ENCODE data around the gene PTPRS.

The PTPRS gene

DNA sequence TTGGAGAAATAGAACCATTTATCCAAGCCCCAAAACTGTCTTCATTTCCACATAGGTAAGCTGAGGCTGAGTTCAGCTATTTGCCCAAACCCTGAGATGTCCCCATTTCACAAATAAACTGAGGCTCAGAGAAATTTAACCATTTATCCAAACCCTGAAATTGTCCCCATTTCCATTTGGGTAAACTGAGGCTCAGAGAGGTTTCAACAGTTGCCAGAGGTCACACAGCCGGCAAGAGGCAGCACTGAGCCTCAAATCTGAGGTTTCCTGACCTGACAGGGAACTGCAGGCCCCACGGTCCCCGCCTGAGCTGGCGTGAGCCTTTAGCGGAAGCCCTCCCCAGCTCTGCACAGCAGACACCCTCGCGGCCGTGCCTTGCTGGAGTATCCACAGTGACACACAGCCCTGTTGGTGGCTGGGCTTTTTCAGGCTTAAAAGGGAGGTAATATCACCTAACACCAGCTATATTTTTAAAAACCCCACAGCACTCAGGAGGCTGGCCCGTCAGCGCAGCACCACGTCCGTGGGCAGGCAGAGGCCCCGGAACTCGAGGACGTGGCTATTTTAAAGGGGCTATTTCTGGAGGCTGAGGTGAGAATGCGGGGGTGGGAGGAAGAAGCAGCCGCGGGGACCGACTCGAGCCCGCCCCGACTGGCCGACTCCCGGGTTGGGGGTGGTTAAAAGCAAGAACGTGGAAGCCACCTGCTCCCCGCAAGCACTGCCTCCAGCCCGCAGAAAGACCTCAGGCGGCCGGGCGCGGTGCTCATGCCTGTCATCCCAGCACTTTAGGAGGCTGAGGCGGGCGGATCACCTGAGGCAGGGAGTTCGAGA is 18.5 kb downstream of the PTPRS start:
- no peak overlapping the region for H2AFZ ChIP-seq (ENCODE audit: low read depth, low read length)
- H3K27ac ChIP-seq (ENCODE audit: low read length): no peak overlapping the region
- DNase-seq (no peak), ATAC-seq (ENCODE audit: insufficient read depth, low read depth) (no peak)
- TF ChIP-seq, protein P1, sequence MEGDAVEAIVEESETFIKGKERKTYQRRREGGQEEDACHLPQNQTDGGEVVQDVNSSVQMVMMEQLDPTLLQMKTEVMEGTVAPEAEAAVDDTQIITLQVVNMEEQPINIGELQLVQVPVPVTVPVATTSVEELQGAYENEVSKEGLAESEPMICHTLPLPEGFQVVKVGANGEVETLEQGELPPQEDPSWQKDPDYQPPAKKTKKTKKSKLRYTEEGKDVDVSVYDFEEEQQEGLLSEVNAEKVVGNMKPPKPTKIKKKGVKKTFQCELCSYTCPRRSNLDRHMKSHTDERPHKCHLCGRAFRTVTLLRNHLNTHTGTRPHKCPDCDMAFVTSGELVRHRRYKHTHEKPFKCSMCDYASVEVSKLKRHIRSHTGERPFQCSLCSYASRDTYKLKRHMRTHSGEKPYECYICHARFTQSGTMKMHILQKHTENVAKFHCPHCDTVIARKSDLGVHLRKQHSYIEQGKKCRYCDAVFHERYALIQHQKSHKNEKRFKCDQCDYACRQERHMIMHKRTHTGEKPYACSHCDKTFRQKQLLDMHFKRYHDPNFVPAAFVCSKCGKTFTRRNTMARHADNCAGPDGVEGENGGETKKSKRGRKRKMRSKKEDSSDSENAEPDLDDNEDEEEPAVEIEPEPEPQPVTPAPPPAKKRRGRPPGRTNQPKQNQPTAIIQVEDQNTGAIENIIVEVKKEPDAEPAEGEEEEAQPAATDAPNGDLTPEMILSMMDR (IDR thresholded peaks at IDR 0.05; ENCODE audit: borderline replicate concordance, extremely low read depth, low read length, poor library complexity, severe bottlenecking): no peak
- no peak for TF ChIP-seq EZH2 (IDR thresholded peaks at IDR 0.05; ENCODE audit: borderline replicate concordance, low read depth, low read length, severe bottlenecking)
- H4K20me1 ChIP-seq (ENCODE audit: insufficient read depth, low read length): no peaks in the 10 kb centered on the region
- no peak overlapping the region for H3K9ac ChIP-seq (ENCODE audit: low read depth, low read length)
- no peaks in the 10 kb centered on the region for H3K79me2 ChIP-seq (ENCODE audit: insufficient read depth, low read length)
- no peak overlapping the region for H3K4me3 ChIP-seq (ENCODE audit: low read depth in 1 of 2, low read length in 2 of 2)
- no peaks in the 10 kb centered on the region for H3K36me3 ChIP-seq (ENCODE audit: insufficient read depth, low read length)
- peaks cover 2% of the 10 kb centered on the region for H3K27me3 ChIP-seq (ENCODE audit: insufficient read depth, low read length, poor library complexity)
- H3K4me1 ChIP-seq (ENCODE audit: insufficient read depth, low read length): no peaks in the 10 kb centered on the region
- no peaks in the 10 kb centered on the region for H3K9me3 ChIP-seq (ENCODE audit: insufficient read depth, low read length, severe bottlenecking)
- H3K4me2 ChIP-seq (ENCODE audit: insufficient read depth, low read length): no peak overlapping the region

DNA sequence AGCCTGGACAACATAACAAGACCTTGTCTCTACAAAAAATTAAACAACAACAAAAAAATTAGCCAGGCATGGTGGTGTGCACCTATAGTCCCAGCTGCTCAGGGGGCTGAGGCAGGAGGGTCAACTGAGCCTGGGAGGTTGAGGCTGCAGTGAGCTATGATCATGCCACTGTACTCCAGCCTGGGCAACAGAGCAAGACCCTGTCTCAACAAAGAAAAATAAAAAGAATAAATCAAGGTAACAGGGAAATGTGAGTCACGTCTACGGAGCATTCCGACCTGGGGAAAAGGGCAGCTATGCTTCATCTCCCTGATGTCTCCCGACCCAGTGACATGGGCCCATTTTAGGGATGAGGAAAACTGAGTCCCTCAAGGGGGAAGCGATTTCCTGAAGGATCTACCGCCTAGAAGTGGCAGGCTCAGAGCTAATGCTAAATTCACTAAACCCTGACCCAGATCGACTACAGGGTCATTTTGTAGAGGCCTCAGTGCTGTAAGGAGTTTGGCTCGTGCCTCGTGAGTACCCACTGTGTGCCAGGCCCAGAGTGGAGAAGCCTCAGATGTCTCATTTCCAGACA is 19.5 kb downstream of the PTPRS start:
- Histone ChIP-seq H3K9me3 (ENCODE audit: insufficient read depth, low read length, severe bottlenecking) (no peaks in the 10 kb centered on the region), H3K4me2 (ENCODE audit: insufficient read depth, low read length) (no peak overlapping the region), H3K79me2 (ENCODE audit: insufficient read depth, low read length) (no peaks in the 10 kb centered on the region), H3K4me3 (ENCODE audit: low read depth in 1 of 2, low read length in 2 of 2) (no peak overlapping the region), H3K27me3 (ENCODE audit: insufficient read depth, low read length, poor library complexity) (peaks cover 2% of the 10 kb centered on the region), H3K4me1 (ENCODE audit: insufficient read depth, low read length) (no peaks in the 10 kb centered on the region), H2AFZ (ENCODE audit: low read depth, low read length) (no peak overlapping the region), H3K27ac (ENCODE audit: low read length) (no peak overlapping the region), H3K36me3 (ENCODE audit: insufficient read depth, low read length) (no peaks in the 10 kb centered on the region), H3K9ac (ENCODE audit: low read depth, low read length) (no peak overlapping the region), H4K20me1 (ENCODE audit: insufficient read depth, low read length) (no peaks in the 10 kb centered on the region)
- no peak for TF ChIP-seq EZH2 (IDR thresholded peaks at IDR 0.05; ENCODE audit: borderline replicate concordance, low read depth, low read length, severe bottlenecking)
- TF ChIP-seq, protein P1 (IDR thresholded peaks at IDR 0.05; ENCODE audit: borderline replicate concordance, extremely low read depth, low read length, poor library complexity, severe bottlenecking): no peak
- DNase-seq (no peak), ATAC-seq (ENCODE audit: insufficient read depth, low read depth) (no peak)

DNA sequence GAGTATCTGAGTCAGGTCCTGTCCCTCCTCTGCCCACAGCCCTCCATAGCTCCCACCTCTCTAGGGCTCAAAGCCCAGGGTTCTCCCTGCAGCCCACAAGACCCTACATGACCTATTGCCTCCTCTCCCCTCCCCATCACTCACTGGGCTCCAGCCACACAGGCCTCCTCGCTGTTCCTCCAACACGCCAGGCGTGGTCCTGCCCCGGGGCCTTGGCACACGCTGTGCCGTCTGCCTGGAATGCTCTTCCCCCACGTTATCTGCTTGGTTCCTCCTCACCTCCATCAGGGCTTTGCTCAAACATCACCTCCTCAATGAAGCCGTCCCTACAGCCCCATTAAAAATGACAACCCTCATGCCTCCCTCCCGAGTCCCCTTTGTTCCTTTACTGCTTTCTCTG is 21.1 kb downstream of the PTPRS start:
- H3K9ac ChIP-seq (ENCODE audit: low read depth, low read length): no peak overlapping the region
- no peak for DNase-seq
- H3K9me3 ChIP-seq (ENCODE audit: insufficient read depth, low read length, severe bottlenecking): no peaks in the 10 kb centered on the region
- no peak for ATAC-seq (ENCODE audit: insufficient read depth, low read depth)
- H2AFZ ChIP-seq (ENCODE audit: low read depth, low read length): no peak overlapping the region
- H3K4me2 ChIP-seq (ENCODE audit: insufficient read depth, low read length): no peak overlapping the region
- no peaks in the 10 kb centered on the region for H3K4me1 ChIP-seq (ENCODE audit: insufficient read depth, low read length)
- peaks cover 2% of the 10 kb centered on the region for H3K27me3 ChIP-seq (ENCODE audit: insufficient read depth, low read length, poor library complexity)
- H3K4me3 ChIP-seq (ENCODE audit: low read depth in 1 of 2, low read length in 2 of 2): no peak overlapping the region
- H4K20me1 ChIP-seq (ENCODE audit: insufficient read depth, low read length): no peaks in the 10 kb centered on the region
- no peaks in the 10 kb centered on the region for H3K79me2 ChIP-seq (ENCODE audit: insufficient read depth, low read length)
- TF ChIP-seq, protein P1 (IDR thresholded peaks at IDR 0.05; ENCODE audit: borderline replicate concordance, extremely low read depth, low read length, poor library complexity, severe bottlenecking): no peak
- no peak for TF ChIP-seq EZH2 (IDR thresholded peaks at IDR 0.05; ENCODE audit: borderline replicate concordance, low read depth, low read length, severe bottlenecking)
- H3K27ac ChIP-seq (ENCODE audit: low read length): no peak overlapping the region
- H3K36me3 ChIP-seq (ENCODE audit: insufficient read depth, low read length): no peaks in the 10 kb centered on the region
